AG04450 (cell line): ENCODE measurements around the gene ADCY5. TPM values are rescaled to one million over a fixed set of nuclear protein-coding genes. Genes with fewer than 3 reads are reported as not detected.

Source experiments
- CTCF ChIA-PET: fragments of 300-600, 350-600 bp; formaldehyde crosslinking; extraction: SDS; loops from one replicate; lab custom pipeline; 2022; ENCODE audit warnings: antibody characterized with exemption, inconsistent platforms; lab: Charles Lee
- POLR2A ChIA-PET: fragments of 350-600 bp; formaldehyde crosslinking; extraction: SDS; loops from one replicate; lab custom pipeline; 2021; ENCODE audit warnings: antibody characterized with exemption, inconsistent platforms; lab: Yijun Ruan, JAX
- DNase-seq: peaks from one replicate; pipeline ENCODE4 v3.0.0-alpha.2; 2011; ENCODE audit warnings: low read depth, low spot score
- H3K27ac ChIP-seq: one replicate; pipeline ENCODE4 v1.5.1; 2012; ENCODE audit warnings: low read depth, low read length, control low read depth
- H3K27me3 ChIP-seq: one replicate; pipeline ENCODE4 v1.6.0; 2012; ENCODE audit warnings: low read length; ENCODE audit not compliant: control insufficient read depth, insufficient read depth
- H3K4me3 ChIP-seq: 2 replicates; pipeline ENCODE4 v1.5.1; 2011; ENCODE audit warnings: mild to moderate bottlenecking, low read depth, low read length, control low read depth
- H3K9me3 ChIP-seq: 2 replicates; pipeline ENCODE4 v1.5.1; 2012; ENCODE audit warnings: low read length; ENCODE audit not compliant: control insufficient read depth, insufficient read depth
- CTCF ChIP-seq: IDR thresholded peaks from 2 replicates; pipeline ENCODE4 v1.5.1; 2011; ENCODE audit warnings: low read depth, low read length, control low read depth, inconsistent platforms
- polyA plus RNA-seq: library from polyadenylated mRNA; depleted of rRNA; stranded (reverse); fragments of >200 nt; gene quantifications from 2 replicates; pipeline ENCODE4 v1.2.3, GENCODE V29; 2011

ADCY5 gene
- polyA plus RNA-seq, 1 experiment: 0.20 TPM

- POLR2A ChIA-PET: no interaction called here
- DNase-seq: no peak
- Histone ChIP-seq H3K27me3 (peaks cover 59% of the 10 kb centered on the region), H3K9me3 (no peaks in the 10 kb centered on the region), H3K4me3 (no peak overlapping the region), H3K27ac (no peak overlapping the region)
- CTCF ChIA-PET: no interaction called here
- TF ChIP-seq CTCF: no peak
Observed at GRCh38 chr3:123419181-123419849, 29.6 kb downstream of the ADCY5 start.

GRCh38 chr3:123416647-123417046 lies 32.2 kb downstream of the ADCY5 start:
- ChIA-PET CTCF (no interaction called here), POLR2A (no interaction called here)
- no peak overlapping the region for H3K27ac ChIP-seq
- no peak overlapping the region for H3K4me3 ChIP-seq
- H3K27me3 ChIP-seq: peaks cover 72% of the 10 kb centered on the region
- H3K9me3 ChIP-seq: no peaks in the 10 kb centered on the region
- no peak for DNase-seq
- no peak for TF ChIP-seq CTCF

- ChIA-PET CTCF (no interaction called here), POLR2A (no interaction called here)
- no peak for DNase-seq
- no peak for TF ChIP-seq CTCF
- Histone ChIP-seq H3K9me3 (no peaks in the 10 kb centered on the region), H3K27ac (no peak overlapping the region), H3K27me3 (peaks cover 69% of the 10 kb centered on the region), H3K4me3 (no peak overlapping the region)
Observed at GRCh38 chr3:123416173-123416572, 32.7 kb downstream of the ADCY5 start.

- H3K9me3 ChIP-seq: no peaks in the 10 kb centered on the region
- POLR2A ChIA-PET: no interaction called here
- no peak for DNase-seq
- peaks cover 62% of the 10 kb centered on the region for H3K27me3 ChIP-seq
- CTCF ChIA-PET: no interaction called here
- H3K4me3 ChIP-seq: no peak overlapping the region
- H3K27ac ChIP-seq: no peak overlapping the region
- TF ChIP-seq CTCF: no peak
Observed at GRCh38 chr3:123414973-123415775, 33.7 kb downstream of the ADCY5 start.
